COLO668 (cell line): ENCODE data around the gene EMX1.

Source experiments
- DNase-seq: peaks from one replicate; lab custom pipeline; 2025; ENCODE audit not compliant: unreplicated experiment; lab: John Stamatoyannopoulos, UW

EMX1 gene

DNA sequence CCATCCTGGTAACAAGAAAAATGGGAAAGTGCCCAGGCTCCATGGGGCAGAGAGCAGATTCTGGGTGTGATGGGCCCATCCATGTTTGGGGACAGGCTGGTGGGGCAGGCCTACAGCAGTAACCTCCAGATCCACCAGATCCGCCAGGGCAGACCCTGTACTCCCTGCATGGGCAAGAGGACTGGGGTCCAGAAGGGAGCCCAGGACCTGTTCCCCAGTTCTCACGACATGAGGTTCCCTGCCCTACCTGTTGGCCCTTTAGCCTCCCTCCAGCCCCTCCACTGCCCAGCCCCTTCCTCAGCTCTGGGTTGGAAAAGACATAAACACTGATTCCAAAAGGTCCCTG, 38.7 kb downstream of the EMX1 start:
- DNase-seq, result no peak

DNA sequence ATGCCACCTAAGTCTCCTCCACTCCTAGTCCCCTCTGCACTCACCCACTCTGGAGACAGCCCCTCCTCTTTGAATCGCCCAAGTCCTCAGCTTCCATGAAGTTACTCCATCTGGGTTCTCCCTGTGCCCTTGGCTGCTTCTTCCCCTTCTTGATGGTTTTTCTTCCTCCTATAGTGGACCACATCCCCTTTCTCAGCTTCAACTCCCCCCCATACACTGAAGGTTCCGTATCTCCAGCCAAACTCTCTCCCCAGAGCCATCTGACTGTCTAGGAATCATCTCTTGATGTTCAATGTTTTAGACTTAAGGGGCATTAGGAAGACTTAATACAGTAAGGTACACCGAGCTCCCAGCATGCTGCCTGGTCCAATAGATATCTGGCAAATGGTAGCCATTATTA, 39.6 kb downstream of the EMX1 start:
- no peak for DNase-seq

DNA sequence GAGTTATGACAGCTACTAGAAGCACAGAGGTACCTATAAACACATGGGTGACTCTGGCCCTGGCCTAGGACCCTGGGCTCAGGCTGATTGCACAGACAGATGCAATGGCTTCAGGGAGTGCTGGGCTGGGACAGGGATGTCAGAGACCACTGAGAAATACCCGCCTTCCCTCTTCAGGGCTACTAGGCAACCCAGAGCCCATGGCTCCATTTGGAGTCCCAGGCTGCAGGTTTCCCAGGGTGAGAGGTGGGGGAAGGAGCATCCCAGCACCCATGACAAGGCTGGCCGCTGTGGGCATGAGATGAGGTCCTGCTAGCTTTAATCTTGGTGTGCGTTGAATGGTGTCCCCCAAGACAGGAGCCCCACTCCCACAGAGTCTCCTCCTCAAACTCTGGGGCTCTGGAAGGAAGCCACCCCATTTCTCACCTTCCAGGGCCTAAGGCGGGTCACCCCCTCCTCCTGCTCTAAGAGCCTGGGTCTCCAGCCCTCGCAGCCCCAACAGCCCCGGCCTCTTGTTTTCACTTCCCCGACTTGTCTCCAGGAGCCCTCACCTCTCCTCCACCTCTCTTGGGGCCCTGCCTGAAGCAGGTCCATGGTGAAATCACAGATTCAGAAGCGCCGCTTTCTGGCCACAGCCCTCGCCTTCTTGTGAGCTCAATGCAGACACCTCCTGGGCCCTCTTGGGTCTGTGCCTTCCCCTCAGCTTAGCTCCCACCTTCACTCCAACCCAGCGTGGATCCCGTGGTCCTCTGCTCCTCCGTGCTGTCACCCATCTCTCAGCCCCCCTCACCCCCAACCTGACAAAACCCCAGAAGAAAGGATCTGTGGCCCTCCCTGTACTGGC, 41.4 kb downstream of the EMX1 start:
- DNase-seq, result no peak

DNA sequence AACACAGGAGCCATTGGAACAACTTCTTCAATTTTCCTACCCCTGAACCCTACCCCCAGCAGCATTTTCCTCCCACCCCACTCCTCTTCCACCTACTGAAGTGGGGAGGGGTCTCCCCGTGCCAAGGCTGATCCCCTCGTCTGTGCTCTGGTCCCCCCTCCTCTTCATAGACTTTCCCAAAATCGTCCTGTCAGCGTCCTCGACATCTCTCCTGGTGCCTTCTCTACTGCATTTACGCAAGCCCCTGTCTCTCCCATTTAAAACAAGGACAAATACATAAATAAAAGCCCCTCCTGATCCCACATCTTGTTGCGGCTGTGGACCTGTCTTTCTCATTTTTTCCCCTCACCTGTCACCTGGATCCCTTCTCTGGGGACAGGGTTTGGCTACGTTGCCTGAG, 42.2 kb downstream of the EMX1 start:
- no peak for DNase-seq

DNA sequence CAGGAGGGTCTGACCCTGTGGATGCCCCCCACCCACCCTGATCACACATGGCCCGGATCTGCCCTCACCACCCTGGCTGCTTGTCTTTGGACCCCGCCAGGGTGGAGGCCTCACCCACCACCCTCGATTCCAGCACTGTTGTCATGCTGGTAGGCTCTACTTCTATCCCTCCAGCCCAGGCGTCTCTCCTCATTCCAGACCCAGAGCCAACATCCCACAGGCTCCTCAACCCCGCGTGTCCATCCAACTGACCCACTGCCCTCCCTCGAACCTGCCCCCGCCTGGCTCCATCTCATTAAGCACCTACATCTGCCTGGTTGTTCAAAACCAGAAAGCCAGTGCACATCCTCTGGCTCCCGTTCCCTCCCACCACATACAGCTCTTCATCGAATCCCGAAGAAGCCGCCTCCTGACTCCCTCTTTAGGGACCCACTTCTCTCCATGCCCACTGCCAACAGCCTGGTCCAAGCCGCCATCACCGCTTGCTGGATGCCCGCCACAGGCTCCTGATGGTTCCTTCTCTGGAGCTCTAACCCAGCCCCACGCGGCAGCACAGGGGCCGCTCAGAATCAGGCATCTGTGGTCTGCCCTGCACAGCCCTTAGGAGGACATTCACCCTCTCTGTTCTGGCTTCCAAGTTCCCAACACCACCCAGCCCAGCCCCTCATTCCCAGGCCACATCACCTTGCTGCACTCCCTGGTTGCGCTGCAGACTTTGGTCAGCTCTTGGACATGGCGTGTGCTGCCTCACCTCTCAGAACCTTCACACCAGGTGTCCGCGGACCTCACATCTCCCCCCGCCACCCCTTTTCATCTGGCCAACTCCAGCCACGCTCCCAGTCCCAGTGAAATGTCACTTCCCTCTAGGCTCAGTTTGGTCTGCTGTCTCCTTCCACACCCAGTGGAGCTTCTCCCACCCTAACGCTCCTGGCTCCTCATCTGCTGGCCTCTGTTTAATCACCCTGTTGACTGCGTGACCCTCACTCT, 43.0 kb downstream of the EMX1 start:
- no peak for DNase-seq

DNA sequence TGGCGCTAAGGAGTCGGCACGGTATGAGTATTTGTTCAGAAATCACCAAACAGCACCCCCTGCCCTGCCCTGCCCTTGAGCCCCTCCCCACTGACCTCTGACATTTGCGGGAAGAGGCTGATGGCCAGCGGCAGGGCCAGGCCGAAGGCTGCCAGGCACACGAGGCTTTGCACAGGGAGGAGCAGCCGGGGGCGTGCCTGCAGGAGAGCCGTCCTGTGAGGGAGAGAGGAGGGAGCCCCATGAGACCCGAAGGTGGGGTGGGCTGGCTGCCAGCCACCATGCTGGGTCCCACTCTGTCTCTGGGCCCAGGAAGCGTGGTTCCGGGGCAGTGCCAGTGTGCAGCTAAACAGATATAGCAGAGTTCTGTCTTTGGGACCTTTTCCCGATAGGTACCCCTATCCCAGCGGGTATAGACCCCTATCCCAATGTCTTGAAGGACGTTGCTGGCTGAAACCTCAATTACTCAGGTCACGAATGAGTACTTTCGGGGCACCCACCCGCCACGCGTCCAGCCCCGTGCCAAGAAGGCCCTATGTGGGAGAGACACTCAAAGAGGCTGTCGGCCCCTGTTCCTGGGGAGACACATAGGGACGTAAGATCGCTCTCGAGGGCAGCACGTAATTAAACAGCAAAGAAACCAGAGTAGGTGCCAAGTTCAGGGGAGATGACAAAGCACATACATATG, 43.9 kb downstream of the EMX1 start:
- no peak for DNase-seq

DNA sequence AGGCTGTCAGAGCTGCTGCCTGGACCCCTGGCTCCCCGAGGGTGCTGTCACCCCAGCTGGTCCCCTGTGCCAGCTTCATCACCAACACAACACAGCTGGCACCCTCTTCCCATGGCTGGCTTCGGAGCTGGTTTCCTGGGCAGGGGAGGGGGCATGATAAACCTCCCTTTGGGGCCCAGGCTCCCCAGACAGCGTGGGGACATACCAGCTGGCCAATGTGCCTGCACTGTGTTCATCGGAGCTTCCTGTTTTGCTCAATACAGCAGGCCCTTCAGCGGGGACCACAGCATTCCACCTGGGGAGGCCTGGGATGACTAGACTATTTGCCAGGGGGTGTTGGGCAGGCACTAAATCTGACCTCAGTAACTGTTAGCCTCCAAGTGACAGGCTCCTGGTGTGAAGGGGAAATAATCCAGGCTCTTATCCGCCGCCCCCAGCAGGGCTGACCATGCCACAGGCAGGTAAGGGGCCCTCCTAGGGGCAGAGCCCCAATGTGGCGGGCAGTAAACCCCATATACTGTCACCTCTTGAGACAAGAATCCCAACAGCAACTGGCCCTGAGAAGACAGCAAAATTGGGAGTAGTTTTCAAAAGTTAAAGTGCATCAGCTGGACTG, 44.6 kb downstream of the EMX1 start:
- no peak for DNase-seq

DNA sequence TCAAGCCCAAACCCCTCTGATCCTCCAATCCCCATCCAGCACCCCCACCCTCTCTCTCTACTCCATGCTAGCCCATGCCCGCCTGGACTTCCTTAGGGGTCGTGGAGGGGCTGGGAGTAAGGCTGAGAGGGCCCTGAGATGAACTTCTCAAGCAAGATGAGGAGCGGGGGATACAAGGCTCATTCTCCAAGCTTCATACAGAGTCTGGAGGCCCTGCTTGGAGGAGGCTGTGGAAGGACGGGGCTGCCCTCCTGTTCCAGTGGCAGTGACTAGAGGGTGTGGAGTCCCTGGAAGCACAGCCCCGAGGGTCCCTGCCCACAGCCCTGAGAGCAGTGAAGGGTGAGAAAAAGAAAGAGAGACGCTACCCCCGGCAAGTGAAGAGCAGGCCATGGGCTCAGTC, 45.6 kb downstream of the EMX1 start:
- DNase-seq, result no peak

DNA sequence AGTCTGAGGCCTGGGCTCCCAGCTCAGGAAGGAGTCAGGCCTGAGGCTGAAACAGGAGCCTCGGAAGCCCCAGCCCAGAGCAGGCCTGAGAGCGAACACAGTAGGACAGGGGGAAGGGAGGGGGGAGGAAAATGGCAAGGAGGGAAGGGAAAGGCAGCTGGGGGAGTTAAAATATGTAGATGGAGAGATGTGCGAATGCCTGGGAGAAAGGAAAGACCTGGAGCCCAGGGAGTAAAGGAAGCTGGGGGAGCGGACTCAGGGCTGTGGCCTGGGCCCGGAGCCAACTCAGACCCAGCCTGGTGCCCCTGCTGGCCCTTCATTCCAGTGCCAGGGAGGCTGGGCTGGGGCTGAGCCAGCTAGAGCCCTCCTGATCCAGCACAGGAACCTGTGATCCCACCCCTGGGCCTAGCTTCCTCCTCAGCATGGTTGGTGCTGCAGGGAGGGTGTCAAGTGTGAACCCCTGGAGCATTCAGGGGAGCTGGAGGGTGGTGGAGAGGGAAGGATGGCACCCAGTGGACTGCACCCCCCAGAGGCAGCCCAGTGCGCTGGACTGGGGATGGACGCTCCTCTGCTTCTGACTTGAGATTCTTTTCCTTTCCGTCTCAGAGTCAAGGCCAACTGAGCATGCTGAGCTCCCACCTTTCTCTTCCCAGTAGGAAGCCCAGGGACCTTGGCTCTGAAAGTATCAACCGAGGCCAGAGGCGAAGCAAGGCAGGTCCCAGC, 46.3 kb downstream of the EMX1 start:
- no peak for DNase-seq

DNA sequence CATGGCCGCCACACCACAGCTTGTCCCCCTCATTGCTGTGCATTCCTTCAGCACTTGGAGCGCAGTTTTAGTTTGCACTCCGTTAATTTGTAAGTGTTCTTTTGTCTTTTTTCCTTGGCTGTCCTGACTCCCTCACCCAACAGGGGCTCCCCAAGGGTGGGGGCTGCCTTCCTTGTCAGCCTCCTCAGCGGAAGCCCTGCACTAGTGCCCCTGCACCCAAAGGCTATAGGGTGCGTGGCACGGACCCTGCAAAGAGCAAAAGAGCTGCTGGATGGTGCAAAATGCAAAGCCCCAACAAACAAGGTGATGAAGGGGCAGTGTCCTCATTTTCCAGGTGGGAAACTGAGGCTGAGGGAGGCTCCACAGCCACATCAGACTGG, 46.8 kb downstream of the EMX1 start:
- no peak for DNase-seq

DNA sequence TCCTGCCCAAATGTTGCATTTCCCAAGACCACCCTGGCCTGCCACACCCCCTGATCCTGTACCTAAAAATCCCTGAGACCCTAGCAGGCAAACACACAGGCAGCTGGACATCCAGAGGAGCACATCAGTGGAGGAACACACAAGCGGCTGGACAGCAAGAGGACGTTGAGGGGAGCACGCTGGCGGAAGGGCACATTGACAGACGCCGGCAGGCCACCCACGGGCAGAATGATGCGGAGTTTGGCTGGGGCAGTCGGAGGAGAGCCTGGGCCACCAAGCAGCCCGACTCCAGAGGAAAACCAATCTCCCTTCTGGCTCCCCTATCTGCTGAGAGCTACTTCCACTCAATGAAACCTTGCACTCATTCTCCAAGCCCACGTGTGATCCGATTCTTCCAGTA, 47.7 kb downstream of the EMX1 start:
- DNase-seq, result no peak

DNA sequence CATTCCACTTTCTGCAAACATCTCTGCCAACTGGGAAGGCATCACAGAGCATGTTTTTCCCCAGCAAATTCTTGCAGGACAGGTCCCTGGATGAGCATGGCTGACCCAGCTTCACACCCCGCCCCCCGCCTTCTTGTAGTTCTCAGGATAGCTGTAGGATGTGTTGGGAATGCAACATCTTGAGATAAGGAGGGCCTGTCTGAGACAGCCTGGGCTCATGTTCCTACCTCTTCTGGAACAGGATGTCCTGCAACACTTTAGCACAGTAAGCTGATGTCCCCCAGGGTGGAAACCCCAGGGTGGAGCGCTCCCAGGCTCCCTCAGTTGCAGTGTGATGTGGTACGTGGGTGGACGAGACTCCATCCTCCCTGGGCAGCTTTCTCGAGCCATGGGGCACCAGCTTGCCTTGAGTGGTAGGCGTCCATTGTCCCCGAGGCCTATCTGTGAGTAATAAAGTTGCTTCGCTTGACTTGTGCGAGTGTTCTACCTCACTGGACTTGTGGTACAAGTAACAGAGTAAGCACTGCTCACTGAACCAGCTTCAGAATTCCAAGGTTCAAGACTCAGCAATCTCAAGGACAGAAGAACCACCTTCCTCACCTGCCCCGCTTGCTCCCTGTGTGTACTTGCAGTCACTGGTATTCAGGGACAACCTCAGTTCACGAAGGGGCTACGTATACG, 48.6 kb downstream of the EMX1 start:
- no peak for DNase-seq

DNA sequence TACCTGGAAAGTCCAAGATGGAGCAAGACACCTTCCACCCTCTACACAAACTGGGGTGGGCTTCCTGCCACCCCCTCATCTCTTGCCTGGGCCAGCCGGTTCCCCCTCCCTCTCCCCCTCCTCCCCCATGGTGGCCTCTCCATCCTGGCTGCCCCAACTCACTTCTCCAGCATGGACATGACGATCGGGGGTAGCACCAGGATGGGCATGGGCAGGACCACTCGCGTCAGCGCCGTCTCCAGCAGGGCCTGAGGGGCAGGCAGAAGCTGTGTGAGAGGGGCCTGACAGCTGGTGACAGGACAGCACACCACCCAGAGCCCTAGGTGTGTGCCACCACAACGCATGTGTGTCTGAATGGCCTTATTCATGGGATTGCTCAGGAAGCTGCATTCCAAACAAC, 51.0 kb downstream of the EMX1 start:
- DNase-seq, result no peak

DNA sequence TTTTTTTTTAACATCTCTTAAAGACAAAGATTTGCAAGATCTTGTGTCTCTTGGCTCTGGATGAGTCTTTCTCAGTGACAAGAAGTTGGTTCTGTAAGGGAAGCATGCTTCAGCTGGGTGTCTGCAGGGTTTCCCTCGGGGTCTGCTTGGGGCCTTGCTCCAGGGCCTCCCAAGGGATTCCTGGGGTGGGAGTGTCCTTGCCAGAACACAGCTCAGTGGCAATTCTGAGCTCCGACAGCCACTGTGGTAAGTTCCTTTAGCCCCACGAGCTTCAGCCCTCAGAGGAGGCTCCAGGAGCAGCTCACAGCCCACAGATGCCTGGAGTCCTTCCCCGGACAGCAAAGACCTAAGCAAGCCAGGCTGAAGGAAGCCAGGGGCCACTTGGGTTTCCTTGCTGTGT, 52.4 kb downstream of the EMX1 start:
- DNase-seq, result no peak

DNA sequence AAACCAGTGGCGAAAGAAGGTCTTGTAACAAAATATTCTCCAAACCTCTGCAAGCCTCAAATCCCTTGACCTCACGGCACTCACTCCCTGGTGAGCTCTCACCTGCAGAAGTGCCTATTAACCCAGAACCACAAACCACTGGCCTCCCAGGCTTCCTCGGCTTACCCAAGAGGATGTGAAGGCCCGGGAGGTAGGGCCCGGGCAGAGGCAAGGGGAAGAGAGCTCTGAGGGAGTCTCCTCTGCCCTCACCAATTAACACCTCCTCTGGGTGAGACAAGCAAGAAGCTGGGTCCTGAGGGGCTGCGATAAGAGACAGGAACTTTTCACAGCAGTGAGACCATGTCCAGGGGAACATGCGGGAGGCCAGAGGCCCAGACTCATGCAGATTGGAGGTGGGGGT, 53.7 kb downstream of the EMX1 start:
- no peak for DNase-seq

DNA sequence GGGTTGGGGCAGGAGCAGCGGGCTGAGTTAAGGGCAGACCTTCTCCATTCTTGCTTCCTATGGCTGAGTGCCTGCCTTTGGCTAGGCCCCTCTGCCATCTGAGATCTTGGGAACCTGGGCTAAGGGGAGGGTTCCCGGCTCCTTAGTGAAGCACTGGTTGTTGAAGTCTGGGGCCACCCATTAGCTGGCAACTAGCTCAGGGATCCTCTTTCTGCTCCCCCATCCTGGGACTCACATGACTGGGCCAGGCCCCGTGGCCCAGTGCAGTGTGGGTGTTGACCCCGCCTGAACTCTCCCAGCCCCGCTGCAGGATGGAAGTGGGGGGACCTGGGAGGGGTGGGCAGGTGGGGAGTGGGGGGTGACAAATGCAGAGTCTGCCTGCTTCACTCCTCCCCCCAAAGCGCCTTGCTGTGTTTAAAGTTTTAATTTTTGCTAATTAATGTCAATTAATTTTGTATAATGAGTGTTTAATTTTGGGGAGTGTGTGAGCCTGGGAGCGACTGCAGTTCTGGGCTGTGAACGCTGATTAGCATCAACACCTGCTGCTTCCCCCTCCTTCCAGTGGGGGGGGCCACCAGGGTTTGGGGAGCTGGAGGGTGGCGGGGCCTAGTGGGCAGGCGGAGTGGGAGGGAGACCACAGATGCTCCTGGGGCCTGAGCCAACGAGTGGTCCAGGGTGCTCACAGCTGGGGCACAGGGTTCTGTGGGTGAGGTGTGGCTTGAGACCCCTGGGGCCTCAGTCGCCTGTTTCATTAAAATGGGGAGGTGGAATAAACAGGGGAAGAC, 55.2 kb downstream of the EMX1 start:
- no peak for DNase-seq

DNA sequence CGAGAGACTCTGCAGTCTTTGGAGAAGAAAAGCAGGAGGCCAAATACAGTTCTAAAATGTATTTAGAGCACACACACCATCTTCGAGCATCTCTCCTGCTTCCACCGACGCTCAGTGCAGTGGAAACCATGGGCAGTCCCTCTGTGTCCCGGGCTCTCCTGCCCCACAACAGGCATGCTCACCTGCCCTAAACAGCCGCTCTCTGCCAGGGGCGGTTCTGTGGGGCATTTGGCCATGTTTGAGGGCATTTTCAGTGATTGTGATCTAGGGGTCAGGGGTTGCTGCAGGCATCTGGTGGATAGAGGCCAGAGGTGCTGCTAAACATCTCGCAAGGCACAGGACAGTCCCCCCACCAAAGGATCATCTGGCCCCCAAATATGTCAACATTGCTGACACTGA, 55.8 kb downstream of the EMX1 start:
- no peak for DNase-seq

DNA sequence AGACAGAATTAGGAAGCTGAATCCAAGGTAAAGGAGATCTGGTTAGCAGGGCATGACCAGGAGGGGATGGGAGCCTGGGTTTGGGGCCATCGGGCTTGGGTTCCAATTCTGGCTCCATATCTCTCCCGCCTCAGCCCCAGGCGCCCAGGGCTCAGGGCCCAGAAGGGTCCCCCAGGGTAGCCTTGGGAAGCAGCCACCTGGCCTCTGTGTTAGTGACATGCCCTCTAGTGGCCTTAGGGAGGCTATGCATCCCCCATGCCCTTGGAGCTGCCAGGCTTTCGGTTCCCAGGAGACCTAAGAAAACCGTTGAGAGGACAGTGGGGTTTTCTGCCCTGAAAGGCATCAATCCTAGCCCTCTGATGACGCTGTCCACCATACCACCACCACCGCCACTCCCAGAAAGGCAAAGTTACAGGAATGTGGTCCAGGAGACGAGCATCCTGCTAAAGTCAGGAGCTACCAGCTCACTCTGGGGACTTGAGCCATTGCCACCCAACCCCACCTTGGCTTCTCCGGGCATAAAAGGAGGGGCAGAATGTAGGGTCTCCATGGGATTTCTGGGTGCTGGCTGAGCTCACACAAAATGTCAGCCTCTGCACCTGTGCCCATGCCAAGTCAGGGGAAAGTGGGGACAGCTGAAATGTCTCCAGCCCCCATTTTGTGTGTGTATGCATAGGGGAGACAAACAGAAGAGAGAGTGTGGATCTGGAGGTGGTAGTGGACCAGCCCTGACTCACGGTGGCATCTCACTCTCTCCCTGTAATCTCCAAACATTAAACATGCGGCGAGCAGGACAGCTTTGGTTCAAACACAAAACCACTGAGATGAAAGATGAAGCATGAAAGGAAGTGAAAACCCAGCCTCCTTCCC, 56.5 kb downstream of the EMX1 start:
- peak; percentile 38 for DNase-seq
